Activated CD8-positive, alpha-beta memory T cell treated with anti-CD3 and anti-CD28 coated beads, Interleukin-2, amount 50 U/mL, for 24 hours (primary cell): ENCODE data around the gene KCNG2.

Source experiments
- DNase-seq: peaks from one replicate; pipeline ENCODE4 v3.0.0-alpha.2; 2020; ENCODE audit errors: extremely low read depth

KCNG2 gene

GRCh38 chr18:79940814-79941472 is 143.2 kb downstream of the KCNG2 start:
- no peak for DNase-seq

GRCh38 chr18:79941473-79942119 is 143.9 kb downstream of the KCNG2 start:
- no peak for DNase-seq

DNA sequence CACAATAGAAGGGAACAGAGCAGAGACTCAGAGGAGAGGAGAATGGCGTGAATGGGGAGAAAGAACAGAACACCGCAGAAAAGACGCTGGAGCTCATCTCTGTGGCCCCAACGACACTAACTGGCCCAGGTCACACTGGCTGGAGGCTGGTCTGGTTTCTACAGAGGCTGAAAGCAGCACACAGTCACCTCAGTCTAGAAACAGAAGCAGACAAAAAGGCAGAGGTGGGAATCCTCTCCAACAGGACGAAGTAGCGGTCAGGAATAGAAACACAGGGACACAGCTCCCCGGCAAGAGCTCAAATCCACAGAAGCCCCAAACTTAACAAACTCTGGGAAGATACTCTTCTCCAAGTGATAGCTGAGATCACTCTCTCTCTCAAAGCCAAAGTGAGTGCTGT is 144.5 kb downstream of the KCNG2 start:
- no peak for DNase-seq

- no peak for DNase-seq
Observed at GRCh38 chr18:79942786-79943607, 145.3 kb downstream of the KCNG2 start.

DNA sequence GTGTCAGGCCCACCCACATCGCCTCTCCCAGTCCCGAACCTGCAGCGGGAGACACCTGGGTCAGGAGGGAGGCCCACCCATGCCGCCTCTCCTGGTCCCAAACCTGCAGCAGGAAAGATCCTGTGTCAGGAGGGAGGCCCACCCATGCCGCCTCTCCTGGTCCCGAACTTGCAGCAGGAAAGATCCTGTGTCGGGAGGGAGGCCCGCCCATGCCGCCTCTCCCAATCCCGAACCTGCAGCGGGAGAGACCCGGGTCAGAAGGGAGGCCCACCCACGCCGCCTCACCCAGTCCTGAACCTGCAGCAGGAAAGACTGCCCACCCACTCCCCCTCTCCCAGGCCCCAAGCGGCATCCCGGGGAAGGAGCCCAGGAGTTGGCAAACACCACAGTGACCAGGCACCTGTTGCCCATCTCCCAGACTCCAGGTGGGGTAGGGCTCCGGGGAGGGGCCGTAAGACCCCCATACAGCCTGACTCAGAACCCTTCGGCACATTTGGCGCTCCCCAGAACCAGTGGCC is 145.9 kb downstream of the KCNG2 start:
- no peak for DNase-seq

DNA sequence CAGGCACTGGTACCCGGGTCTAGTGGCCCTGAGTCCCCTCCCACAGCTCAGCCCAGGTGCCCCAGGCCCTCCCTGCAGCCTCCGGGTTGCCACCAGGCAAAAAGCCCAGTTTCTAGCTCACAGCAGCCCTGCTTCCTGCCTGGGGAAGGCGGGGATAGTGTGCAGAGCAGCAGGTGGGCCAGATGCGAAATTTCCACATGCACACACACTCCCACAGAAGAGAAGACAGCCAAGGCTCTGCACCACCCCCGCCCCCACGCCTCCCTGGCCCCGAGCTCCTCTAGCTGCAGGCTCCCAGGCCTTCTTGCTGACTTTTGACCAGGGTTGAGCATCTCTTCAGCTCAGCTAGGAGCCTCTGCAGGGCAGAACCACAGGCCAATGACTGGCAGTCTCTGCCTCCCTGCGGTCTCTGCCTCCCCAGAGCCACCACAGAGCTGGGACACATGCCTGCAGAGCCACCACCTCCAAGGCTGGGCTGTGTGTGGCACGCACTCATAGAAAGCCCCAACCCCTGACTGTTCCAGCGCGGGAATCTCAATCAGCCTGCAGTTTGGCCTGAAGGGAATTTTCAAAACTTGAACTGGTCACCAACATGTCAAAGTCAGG is 146.5 kb downstream of the KCNG2 start:
- DNase-seq: no peak

DNA sequence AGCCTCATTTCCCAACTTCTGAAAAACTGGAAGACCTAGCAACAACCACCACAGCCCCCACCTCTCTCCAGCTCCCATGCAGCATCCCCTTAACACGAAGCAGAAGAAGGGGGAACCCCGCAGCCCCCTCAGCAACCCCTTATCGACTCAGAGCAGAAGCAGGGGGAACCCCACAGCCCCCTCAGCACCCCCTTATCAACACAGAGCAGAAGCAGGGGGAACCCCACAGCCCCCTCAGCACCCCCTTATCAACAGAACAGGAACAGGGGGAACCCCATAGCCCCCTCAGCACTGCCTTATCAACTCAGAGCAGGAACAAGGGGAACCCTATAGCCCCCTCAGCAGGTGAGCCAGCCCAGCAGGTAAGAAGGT is 147.0 kb downstream of the KCNG2 start:
- DNase-seq: no peak

- no peak for DNase-seq
Observed at GRCh38 chr18:79945118-79946042, 147.6 kb downstream of the KCNG2 start.

GRCh38 chr18:79947054-79947755 is 149.5 kb downstream of the KCNG2 start:
- no peak for DNase-seq

GRCh38 chr18:79947881-79948610 is 150.3 kb downstream of the KCNG2 start:
- no peak for DNase-seq

- DNase-seq: no peak
Observed at GRCh38 chr18:79948719-79949411, 151.1 kb downstream of the KCNG2 start.
